ENCODE data around the gene CRNKL1. TPM values are rescaled to one million over a fixed set of nuclear protein-coding genes. Genes with fewer than 3 reads are reported as not detected.

CRNKL1 gene
- 66.3 TPM for total RNA-seq

GRCh38 chr20:20052074-20052970 lies at the start of gene CRNKL1, which contains the start of gene CFAP61:
TSS of gene CRNKL1 (minus strand) at chr20:20052466. CDS start at chr20:20052342, 124 bp downstream.
TSS of gene CFAP61 (plus strand) at chr20:20052532. CDS start at chr20:20056654, 4,122 bp downstream.

GRCh38 chr20:20017001-20017843 lies 35.0 kb downstream of the CRNKL1 start, which contains the start of gene NAA20:
TSS of gene NAA20 (plus strand) at chr20:20017362. CDS start at chr20:20017397, 35 bp downstream.

Other genes starting within 250 kb of the CRNKL1 start
- gene NAA20, start 35.1 kb downstream of the CRNKL1 start, total RNA-seq, result 31.8 TPM
- 2.1 TPM for gene CFAP61, start 66 bp upstream of the CRNKL1 start, total RNA-seq